GM18517 (cell line): Measurements from ENCODE around the gene CARD6.
"Not testable (repeated sequence)": the region's sequence is repeated elsewhere in the genome, so short reads cannot be mapped to it uniquely, and the experiment has no call there.

ENCODE experiments used
- ATAC-seq: cut with Tn5 transposase; IDR thresholded peaks from one replicate; pipeline ENCODE4 v1.9.1; 2021; ENCODE audit warnings: mild to moderate bottlenecking, moderate library complexity; ENCODE audit not compliant: unreplicated experiment

CARD6 gene

DNA sequence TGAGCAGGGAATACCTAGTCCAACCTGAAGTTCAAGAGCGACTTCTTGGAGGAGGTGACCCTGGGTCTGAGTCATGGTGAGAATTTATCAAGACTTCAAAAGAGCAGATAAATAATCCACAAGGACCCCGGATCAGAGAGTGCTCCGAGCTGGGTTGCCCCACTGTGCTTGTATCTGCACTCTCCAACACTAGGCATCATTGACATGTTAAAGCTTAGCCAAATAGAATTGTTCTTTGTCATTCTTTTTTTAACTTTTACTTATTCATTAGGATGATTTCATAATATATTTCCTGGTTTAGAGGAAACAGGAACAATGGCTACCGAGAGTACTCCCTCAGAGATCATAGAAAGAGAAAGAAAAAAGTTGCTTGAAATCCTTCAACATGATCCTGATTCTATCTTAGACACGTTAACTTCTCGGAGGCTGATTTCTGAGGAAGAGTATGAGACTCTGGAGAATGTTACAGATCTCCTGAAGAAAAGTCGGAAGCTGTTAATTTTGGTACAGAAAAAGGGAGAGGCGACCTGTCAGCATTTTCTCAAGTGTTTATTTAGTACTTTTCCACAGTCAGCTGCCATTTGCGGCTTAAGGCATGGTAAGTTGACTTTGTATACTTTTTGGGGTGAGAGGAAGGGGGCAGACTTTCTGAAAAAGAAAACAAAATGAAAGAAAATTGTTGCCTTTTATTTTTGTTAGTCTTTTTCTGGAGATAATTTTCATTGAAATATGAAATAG, at the start of gene CARD6:
Gene CARD6, plus strand, starts transcription at position 300 of the 738 bp plus-strand sequence. Its CDS starts 16 bp downstream, at position 316.
- ATAC-seq, result peak; percentile 40

GRCh38 chr5:40791715-40792139, 49.4 kb upstream of the CARD6 start:
- ATAC-seq, result no peak

DNA sequence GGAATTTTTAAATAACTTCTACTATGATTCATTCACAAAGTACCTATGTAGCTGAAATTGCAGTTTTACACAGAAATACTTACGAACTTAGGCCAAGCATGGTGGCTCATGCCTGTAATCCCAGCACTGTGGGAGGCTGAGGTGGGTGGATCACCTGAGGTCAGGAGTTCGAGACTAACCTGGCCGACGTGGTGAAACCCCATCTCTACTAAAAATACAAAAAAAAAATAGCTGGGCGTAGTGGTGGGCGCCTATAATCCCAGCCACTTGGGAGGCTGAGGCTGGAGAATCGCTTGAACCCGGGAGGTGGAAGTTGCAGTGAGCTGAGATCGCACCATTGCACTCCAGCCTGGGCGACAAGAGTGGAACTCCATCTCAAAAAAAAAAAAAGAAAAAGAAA, 48.5 kb upstream of the CARD6 start:
- ATAC-seq, result not testable (repeated sequence)

- ATAC-seq, result not testable (repeated sequence)
These were observed 46.8 kb upstream of the CARD6 start for GRCh38 chr5:40794340-40794739.

DNA sequence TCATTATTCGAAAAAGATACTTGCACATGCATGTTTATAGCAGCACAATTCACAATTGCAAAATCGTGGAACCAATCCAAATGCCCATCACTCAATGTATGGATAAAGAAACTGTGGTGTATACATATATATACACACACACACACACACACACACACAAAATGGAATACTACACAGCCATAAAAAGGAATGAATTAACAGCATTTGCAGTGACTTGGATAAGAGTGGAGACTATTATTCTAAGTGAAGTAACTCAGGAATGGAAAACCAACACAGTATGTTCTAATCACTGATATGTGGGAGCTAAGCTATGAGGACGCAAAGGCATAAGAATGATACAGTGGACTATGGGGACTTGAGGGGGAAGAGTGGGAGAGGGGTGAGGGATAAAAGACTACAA, 46.3 kb upstream of the CARD6 start:
- ATAC-seq, result not testable (repeated sequence)

DNA sequence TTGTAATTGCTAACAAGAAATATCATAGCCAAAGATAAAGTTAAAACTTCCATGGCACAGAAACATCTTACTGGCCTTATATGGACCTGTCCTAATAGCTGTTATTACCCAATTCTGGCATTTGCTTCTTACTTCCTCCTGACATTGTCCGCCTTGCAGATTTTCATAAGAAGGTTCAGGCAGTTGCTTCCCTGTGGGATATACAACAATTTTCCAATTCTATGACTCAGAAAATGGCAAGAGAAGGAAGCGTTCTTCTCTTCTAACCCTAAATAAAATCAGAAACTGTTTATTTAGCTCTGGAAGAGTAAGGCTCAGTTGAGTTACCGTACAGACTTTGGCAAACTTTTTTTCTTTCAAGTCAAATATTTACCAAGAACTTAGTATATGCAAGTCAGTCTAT, 44.7 kb upstream of the CARD6 start:
- no peak for ATAC-seq

DNA sequence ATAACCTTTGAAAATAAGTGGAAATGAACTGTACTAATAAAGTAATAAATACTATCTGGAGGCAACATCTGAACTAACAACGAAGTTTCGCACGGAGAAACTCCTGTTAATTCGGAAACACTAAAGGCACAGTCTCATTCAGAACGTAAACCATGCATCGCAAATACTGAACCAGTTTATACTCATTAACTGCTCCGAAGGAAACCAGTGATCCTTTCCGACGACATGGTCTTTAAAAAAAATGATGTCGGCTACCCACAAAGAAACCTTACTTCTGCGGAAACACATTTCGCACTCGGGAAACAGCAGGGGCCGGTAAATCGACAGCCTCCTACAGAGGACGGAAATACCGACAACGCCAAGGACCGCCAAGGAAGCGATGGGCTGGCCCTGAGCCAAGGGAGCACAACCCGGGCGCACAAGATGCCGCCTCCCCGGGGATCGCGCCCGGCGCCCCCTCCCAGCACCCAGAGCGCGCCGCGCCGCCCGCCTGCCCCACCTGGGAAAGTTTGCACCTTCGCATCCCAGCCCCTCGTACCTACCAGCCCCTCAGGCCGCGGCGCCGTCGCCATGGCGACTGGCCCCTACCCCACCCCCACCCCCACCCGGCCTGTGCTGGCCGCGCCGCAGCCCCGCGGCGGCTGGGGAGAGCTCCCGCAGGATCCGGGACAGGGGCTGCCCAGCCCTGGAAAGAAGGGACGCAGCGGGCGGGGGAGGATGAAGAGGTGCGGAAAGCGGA, 43.7 kb upstream of the CARD6 start:
- ATAC-seq, result peak; percentile 50

- ATAC-seq, result peak; percentile 91
These were observed 43.0 kb upstream of the CARD6 start, which contains the start of gene PRKAA1 for GRCh38 chr5:40798012-40798800. Gene PRKAA1 (minus strand): TSS chr5:40798374. CDS start chr5:40798189, 185 bp downstream.

DNA sequence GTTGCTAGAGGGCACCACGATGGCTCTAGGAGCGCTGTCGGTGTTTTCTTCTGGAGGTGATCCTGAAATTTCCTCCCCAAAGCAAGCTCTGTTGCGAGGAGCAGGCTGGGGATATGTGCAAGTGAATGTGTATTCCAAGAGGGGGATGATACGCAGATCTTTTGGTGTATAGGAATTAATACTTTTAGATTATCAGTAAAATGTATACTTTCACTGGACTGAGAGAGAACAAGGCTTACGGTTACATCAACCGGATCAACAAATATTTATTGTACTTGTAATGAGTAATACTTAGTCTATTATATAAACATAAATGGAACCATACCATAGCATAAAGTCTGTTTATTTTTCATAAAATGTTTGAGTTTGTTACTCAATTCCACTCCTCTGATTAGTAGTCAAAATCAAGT, 42.4 kb upstream of the CARD6 start:
- ATAC-seq, result no peak

DNA sequence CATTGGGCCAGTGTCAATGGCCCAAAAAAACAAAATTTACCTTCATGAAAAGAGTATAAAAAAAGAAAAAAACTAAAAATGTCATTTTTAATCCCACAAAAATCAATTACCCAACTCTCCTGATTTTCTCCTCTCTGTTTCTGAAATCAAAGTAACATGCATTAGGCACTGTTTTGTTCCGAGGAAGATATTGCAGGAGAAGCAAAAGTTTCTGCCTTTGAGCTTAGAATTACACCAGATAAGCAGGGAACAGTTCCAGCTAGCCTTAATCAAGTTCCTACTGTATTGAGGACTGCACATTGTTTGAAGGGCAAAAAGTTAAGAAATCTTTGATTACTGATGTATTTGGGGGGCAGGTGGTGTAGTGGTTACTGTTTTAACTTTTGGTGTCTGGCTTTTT, 41.9 kb upstream of the CARD6 start:
- ATAC-seq, result no peak

DNA sequence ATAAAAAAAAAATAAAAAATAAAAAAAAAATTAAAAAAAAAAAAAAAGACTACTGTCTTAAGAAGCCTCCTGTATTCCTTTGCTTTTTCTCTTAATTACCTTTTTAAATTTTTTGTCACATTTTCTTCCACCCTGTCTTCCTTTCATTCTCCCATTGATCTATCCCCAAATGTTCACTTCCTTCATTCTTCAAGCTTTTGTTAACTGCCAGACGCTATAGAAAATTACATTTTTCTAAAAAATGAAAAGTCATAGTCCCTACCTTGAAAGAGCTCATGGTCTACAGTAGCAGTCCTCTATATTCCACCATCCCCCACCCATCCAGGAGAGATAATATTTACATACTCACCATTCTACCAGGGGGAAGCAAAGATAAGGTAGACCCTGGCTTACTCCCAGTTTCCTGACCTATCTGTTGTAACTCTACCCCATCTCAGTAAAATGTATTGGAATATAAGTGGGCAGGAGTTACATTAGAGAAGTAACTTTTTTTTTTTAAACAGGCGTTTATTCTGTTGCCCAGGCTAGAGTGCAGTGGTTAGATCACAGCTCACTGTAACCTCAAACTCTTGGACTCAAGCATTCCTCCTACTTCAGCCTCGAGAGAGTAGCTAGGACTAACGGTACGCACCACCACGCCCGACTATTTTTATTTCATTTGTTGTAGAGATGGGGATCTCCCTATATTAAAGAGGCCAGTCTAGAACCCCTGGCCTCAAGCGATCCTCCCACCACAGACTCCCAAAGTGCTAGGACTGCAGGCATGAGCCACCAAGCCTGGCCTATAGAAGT, 39.2 kb upstream of the CARD6 start:
- no peak for ATAC-seq

- no peak for ATAC-seq
These were observed 29.0 kb upstream of the CARD6 start for GRCh38 chr5:40812125-40812524.

DNA sequence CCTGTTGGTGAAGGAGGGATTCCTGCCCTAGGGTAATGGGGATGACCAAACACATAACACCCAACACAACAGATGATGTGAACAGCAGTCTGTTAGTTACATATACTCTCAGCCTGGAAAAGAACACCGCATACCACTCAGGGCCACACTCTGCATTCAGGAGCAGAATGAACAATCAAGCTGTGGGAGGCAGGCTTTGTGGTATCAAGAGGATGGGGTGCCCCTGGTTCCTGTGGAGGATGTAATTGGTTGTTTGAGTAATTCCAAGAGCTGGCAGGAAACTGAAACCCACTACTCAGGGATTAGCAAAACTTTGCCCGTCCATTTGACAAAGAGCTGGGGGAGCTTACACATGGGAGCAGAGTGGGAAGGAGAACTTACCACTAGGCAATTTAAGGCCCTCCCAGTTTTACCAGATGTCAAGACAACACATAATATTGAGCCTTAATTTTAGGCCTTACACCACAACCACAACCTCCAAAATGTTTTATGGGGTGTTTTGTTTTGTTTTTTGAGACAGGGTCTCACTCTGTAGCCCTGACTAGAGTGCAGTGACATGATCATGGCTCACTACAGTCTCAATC, 27.4 kb upstream of the CARD6 start:
- no peak for ATAC-seq

DNA sequence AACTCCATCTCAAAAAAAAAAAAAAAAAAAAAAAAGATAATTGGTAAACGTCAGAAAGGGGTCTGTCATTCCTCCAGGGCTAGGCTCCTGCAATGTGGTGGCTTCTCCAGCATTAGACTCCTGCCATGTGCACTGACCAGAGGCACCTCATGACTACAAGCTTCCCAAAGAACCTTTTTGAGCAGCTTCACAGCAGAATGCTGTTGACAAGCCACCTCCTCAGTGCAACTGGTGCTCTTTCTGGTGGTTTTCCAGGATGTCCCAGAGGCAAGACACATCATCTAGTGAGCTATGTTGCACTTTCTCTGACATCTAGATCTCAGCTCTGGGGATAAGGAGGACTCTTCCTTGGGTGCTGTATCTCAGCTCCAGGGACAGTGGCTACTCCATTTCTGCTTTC, 17.7 kb upstream of the CARD6 start:
- no peak for ATAC-seq

DNA sequence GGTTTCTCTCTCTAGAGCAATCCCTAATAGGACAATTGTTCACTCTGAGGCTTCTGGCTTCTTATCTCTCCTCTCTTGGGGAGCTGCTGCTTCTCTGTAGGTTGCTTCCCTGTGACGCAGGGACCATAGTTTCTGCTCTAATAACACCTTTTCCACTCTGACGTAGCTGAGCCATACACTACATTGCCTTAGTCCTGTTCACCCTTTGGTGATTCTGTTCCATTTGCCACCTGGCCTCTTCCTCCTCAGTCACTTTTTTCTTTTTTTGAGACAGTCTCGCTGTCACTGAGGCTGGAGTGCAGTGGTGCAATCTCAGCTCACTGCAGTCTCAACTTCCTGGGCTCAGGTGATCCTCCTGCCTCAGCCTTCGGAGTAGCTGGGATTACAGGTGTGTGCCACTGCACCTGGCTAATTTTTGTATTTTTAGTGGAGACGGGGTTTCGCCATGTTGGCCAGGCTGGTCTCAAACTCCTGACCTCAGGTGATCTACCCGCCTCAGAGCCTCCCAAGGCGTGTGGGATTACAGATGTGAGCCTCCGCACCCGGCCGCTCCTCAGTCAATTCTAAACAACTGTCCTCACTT, 15.6 kb upstream of the CARD6 start:
- ATAC-seq, result not testable (repeated sequence)

DNA sequence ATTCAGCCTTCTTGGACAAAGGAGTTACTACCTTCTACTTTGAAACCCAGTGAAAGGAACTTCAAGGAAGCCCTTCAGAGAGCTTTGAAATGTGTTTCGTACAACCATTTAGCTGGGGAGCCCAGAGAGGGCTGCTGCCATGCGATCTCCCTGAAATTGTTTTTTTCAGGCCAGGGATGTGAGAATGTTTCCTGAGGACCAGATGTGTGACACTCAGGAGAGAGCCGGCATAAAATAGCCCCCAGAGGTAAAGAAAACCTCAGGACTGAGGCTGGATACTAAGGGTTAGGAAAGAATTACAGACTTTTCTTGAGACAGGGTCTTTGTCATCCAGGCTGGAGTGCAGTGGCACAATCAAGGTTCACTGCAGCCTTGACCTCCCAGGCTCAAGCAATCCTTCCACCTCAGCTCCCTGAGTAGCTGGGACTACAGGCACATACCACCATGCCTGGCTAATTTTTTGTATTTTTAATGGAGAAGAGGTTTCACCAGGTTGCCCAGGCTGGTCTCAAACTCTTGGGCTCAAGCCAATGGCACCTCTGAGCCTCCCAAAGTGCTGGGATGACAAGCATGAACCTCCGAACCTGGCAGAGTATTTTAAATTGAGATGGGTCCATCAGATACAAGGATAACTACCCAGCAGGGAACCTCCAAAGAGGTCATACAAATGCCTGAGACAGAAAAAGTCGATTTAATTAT, 14.5 kb upstream of the CARD6 start:
- ATAC-seq, result no peak

DNA sequence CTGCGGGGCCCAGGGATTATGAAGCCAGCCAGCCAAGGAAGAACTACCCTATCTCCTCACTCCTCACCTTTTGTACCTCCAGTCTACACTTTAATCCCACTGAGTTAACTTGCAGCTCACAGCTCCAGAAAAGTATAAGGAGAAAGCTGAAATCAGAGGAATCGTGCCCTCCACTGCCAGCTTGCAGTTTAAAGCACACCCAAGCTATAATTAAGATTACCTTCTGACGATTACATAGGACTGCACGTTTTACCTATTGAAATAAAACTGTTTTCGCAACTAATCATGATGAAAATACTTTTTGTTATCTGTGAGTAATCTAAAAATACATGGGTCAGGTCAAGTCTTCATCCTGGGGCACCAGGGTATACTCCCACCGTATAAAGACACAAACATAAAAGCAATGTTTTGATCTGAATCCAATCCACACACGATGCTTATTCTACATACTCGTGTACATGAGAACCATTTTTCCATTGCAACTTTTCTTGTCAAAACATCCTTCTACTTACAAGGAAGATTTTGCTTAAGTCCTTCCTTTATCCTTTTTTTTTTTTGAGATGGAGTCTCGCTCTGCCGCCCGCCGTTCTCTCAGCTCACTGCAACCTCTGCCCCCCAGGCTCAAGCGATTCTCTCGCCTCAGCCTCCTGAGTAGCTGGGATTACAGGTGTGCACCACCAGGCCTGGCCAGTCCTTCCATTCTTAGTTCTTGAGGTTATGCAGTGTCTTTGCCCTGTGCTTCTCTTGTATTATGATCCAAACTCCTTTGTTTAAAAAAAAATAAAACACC, 13.8 kb upstream of the CARD6 start:
- ATAC-seq, result no peak

DNA sequence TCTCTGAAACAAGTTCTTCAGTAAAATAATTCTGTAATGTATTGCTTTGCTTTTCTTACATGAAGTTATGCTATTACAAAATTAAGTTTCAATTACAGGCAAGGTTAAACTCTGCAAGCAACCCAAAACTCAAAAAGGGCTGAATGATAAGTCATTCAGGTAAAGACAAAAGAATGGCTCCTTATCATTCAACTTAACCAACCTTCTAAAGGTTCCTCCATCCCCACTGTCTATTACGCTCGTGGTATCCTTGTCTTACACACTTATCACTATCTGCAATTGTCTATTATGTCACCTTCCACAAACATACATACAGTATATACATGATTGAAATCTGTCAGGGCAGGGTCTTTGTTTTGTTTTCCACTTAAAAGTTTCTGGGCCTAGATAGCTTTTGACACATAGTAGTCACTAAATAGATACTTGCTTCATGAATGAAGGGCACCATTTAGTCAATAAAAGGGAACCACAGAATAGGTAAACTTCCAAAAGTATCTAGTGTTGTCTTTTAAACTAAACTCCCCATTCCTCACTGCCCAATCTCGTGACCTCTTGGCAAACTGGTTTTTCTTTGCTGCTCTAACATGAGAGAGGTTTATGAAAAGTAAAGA, 13.0 kb upstream of the CARD6 start:
- ATAC-seq, result no peak
